ENCODE data around the gene ANKRD13A.

Gene ANKRD13A

GRCh38 chr12:109988274-109988673, 11.0 kb upstream of the ANKRD13A start:
- Histone ChIP-seq H3K36me3 (ENCODE audit: control insufficient read depth, insufficient read depth, low read length) (no peaks in the 10 kb centered on the region), H3K4me3 (ENCODE audit: low read length) (no peak overlapping the region), H3K9me3 (ENCODE audit: control insufficient read depth, low read length) (no peaks in the 10 kb centered on the region), H3K9ac (ENCODE audit: low read length) (no peak overlapping the region), H3K27me3 (ENCODE audit: control insufficient read depth, insufficient read depth, low read length) (no peaks in the 10 kb centered on the region), H3K4me1 (ENCODE audit: control insufficient read depth, insufficient read depth, low read length) (no peaks in the 10 kb centered on the region)

GRCh38 chr12:109988903-109989302, 10.3 kb upstream of the ANKRD13A start:
- H3K4me1 ChIP-seq (ENCODE audit: control insufficient read depth, insufficient read depth, low read length): no peaks in the 10 kb centered on the region
- H3K4me3 ChIP-seq (ENCODE audit: low read length): no peak overlapping the region
- no peak overlapping the region for H3K9ac ChIP-seq (ENCODE audit: low read length)
- H3K27me3 ChIP-seq (ENCODE audit: control insufficient read depth, insufficient read depth, low read length): no peaks in the 10 kb centered on the region
- no peaks in the 10 kb centered on the region for H3K36me3 ChIP-seq (ENCODE audit: control insufficient read depth, insufficient read depth, low read length)
- H3K9me3 ChIP-seq (ENCODE audit: control insufficient read depth, low read length): no peaks in the 10 kb centered on the region

GRCh38 chr12:109989380-109989779, 9.8 kb upstream of the ANKRD13A start:
- Histone ChIP-seq H3K36me3 (ENCODE audit: control insufficient read depth, insufficient read depth, low read length) (no peaks in the 10 kb centered on the region), H3K4me3 (ENCODE audit: low read length) (no peak overlapping the region), H3K9ac (ENCODE audit: low read length) (no peak overlapping the region), H3K27me3 (ENCODE audit: control insufficient read depth, insufficient read depth, low read length) (no peaks in the 10 kb centered on the region), H3K4me1 (ENCODE audit: control insufficient read depth, insufficient read depth, low read length) (peaks cover 3% of the 10 kb centered on the region), H3K9me3 (ENCODE audit: control insufficient read depth, low read length) (no peaks in the 10 kb centered on the region)

GRCh38 chr12:109991586-109991985, 7.6 kb upstream of the ANKRD13A start:
- Histone ChIP-seq H3K9ac (ENCODE audit: low read length) (no peak overlapping the region), H3K4me1 (ENCODE audit: control insufficient read depth, insufficient read depth, low read length) (peaks cover 12% of the 10 kb centered on the region), H3K36me3 (ENCODE audit: control insufficient read depth, insufficient read depth, low read length) (no peaks in the 10 kb centered on the region), H3K4me3 (ENCODE audit: low read length) (no peak overlapping the region), H3K9me3 (ENCODE audit: control insufficient read depth, low read length) (no peaks in the 10 kb centered on the region), H3K27me3 (ENCODE audit: control insufficient read depth, insufficient read depth, low read length) (no peaks in the 10 kb centered on the region)

GRCh38 chr12:109993091-109993490, 6.1 kb upstream of the ANKRD13A start:
- no peaks in the 10 kb centered on the region for H3K27me3 ChIP-seq (ENCODE audit: control insufficient read depth, insufficient read depth, low read length)

GRCh38 chr12:109994401-109995175, 4.6 kb upstream of the ANKRD13A start:
- Histone ChIP-seq H3K4me3 (ENCODE audit: low read length) (peak overlapping the region; percentile 16), H3K9ac (ENCODE audit: low read length) (peak overlapping the region; percentile 70), H3K4me1 (ENCODE audit: control insufficient read depth, insufficient read depth, low read length) (peaks cover 18% of the 10 kb centered on the region)

More at GRCh38 chr12:109993091-109993490, 6.1 kb upstream of the ANKRD13A start:
- H3K36me3 ChIP-seq (ENCODE audit: control insufficient read depth, insufficient read depth, low read length): no peaks in the 10 kb centered on the region
- H3K4me1 ChIP-seq (ENCODE audit: control insufficient read depth, insufficient read depth, low read length): peaks cover 12% of the 10 kb centered on the region
- H3K9me3 ChIP-seq (ENCODE audit: control insufficient read depth, low read length): no peaks in the 10 kb centered on the region
- H3K9ac ChIP-seq (ENCODE audit: low read length): no peak overlapping the region
- H3K4me3 ChIP-seq (ENCODE audit: low read length): no peak overlapping the region

GRCh38 chr12:109995361-109995685, 3.9 kb upstream of the ANKRD13A start:
- no peaks in the 10 kb centered on the region for H3K27me3 ChIP-seq (ENCODE audit: control insufficient read depth, insufficient read depth, low read length)
- peak overlapping the region; percentile 16 for H3K4me3 ChIP-seq (ENCODE audit: low read length)
- H3K36me3 ChIP-seq (ENCODE audit: control insufficient read depth, insufficient read depth, low read length): no peaks in the 10 kb centered on the region
- no peaks in the 10 kb centered on the region for H3K9me3 ChIP-seq (ENCODE audit: control insufficient read depth, low read length)
- peaks cover 22% of the 10 kb centered on the region for H3K4me1 ChIP-seq (ENCODE audit: control insufficient read depth, insufficient read depth, low read length)
- H3K9ac ChIP-seq (ENCODE audit: low read length): peak overlapping the region; percentile 70

More at GRCh38 chr12:109994401-109995175, 4.6 kb upstream of the ANKRD13A start:
- Histone ChIP-seq H3K36me3 (ENCODE audit: control insufficient read depth, insufficient read depth, low read length) (no peaks in the 10 kb centered on the region), H3K9me3 (ENCODE audit: control insufficient read depth, low read length) (no peaks in the 10 kb centered on the region), H3K27me3 (ENCODE audit: control insufficient read depth, insufficient read depth, low read length) (no peaks in the 10 kb centered on the region)

- Histone ChIP-seq H3K4me1 (ENCODE audit: control insufficient read depth, insufficient read depth, low read length) (peaks cover 24% of the 10 kb centered on the region), H3K27me3 (ENCODE audit: control insufficient read depth, insufficient read depth, low read length) (no peaks in the 10 kb centered on the region), H3K9me3 (ENCODE audit: control insufficient read depth, low read length) (no peaks in the 10 kb centered on the region), H3K9ac (ENCODE audit: low read length) (peak within 1 kb of the TSS; percentile 70), H3K4me3 (ENCODE audit: low read length) (peak within 1 kb of the TSS; percentile 16), H3K36me3 (ENCODE audit: control insufficient read depth, insufficient read depth, low read length) (no peaks in the 10 kb centered on the region)
These were observed 3.3 kb upstream of the ANKRD13A start, which contains the start of gene GIT2 for GRCh38 chr12:109995686-109996482. Gene GIT2 (minus strand): TSS chr12:109996368. CDS start chr12:109996224, 144 bp downstream.

GRCh38 chr12:109996483-109996853, 2.8 kb upstream of the ANKRD13A start:
- peaks cover 24% of the 10 kb centered on the region for H3K4me1 ChIP-seq (ENCODE audit: control insufficient read depth, insufficient read depth, low read length)
- no peaks in the 10 kb centered on the region for H3K36me3 ChIP-seq (ENCODE audit: control insufficient read depth, insufficient read depth, low read length)
- no peaks in the 10 kb centered on the region for H3K27me3 ChIP-seq (ENCODE audit: control insufficient read depth, insufficient read depth, low read length)
- peak overlapping the region; percentile 16 for H3K4me3 ChIP-seq (ENCODE audit: low read length)
- H3K9me3 ChIP-seq (ENCODE audit: control insufficient read depth, low read length): no peaks in the 10 kb centered on the region
- peak overlapping the region; percentile 70 for H3K9ac ChIP-seq (ENCODE audit: low read length)

- no peaks in the 10 kb centered on the region for H3K36me3 ChIP-seq (ENCODE audit: control insufficient read depth, insufficient read depth, low read length)
- H3K27me3 ChIP-seq (ENCODE audit: control insufficient read depth, insufficient read depth, low read length): no peaks in the 10 kb centered on the region
- H3K9ac ChIP-seq (ENCODE audit: low read length): no peak overlapping the region
- H3K4me3 ChIP-seq (ENCODE audit: low read length): no peak overlapping the region
- H3K9me3 ChIP-seq (ENCODE audit: control insufficient read depth, low read length): no peaks in the 10 kb centered on the region
- H3K4me1 ChIP-seq (ENCODE audit: control insufficient read depth, insufficient read depth, low read length): peaks cover 26% of the 10 kb centered on the region
These were observed 1.8 kb upstream of the ANKRD13A start for GRCh38 chr12:109997393-109997792.

- peaks cover 30% of the 10 kb centered on the region for H3K4me1 ChIP-seq (ENCODE audit: control insufficient read depth, insufficient read depth, low read length)
- no peaks in the 10 kb centered on the region for H3K27me3 ChIP-seq (ENCODE audit: control insufficient read depth, insufficient read depth, low read length)
- peak overlapping the region; percentile 39 for H3K4me3 ChIP-seq (ENCODE audit: low read length)
- no peaks in the 10 kb centered on the region for H3K36me3 ChIP-seq (ENCODE audit: control insufficient read depth, insufficient read depth, low read length)
- H3K9ac ChIP-seq (ENCODE audit: low read length): peak overlapping the region; percentile 17
- no peaks in the 10 kb centered on the region for H3K9me3 ChIP-seq (ENCODE audit: control insufficient read depth, low read length)
These were observed 858 bp upstream of the ANKRD13A start for GRCh38 chr12:109998241-109998903.

- no peaks in the 10 kb centered on the region for H3K9me3 ChIP-seq (ENCODE audit: control insufficient read depth, low read length)
- no peaks in the 10 kb centered on the region for H3K27me3 ChIP-seq (ENCODE audit: control insufficient read depth, insufficient read depth, low read length)
- peaks cover 24% of the 10 kb centered on the region for H3K4me1 ChIP-seq (ENCODE audit: control insufficient read depth, insufficient read depth, low read length)
- H3K36me3 ChIP-seq (ENCODE audit: control insufficient read depth, insufficient read depth, low read length): no peaks in the 10 kb centered on the region
- H3K9ac ChIP-seq (ENCODE audit: low read length): peak overlapping the region; percentile 82
- H3K4me3 ChIP-seq (ENCODE audit: low read length): peak overlapping the region; percentile 77
These were observed 380 bp downstream of the ANKRD13A start for GRCh38 chr12:109999649-109999971.
